ENCODE results near the gene TPPP2. TPM values are rescaled to one million over a fixed set of nuclear protein-coding genes. Genes with fewer than 3 reads are reported as not detected.

Gene TPPP2
- total RNA-seq, 1 donor from 2014 or later, result not detected

GRCh38 chr14:21043974-21044618 lies 14.1 kb downstream of the TPPP2 start:
- TF ChIP-seq CTCF (conservative IDR thresholded peaks at IDR 0.05), result no peak
- Mint-ChIP-seq H3K4me3 (peak overlapping the region; percentile 40), H3K27me3 (peaks cover 7% of the 10 kb centered on the region), H3K36me3 (no peaks in the 10 kb centered on the region), H3K4me1 (ENCODE audit: unreplicated experiment) (peaks cover 22% of the 10 kb centered on the region), H3K9me3 (no peaks in the 10 kb centered on the region), H3K27ac (no peak overlapping the region)
- DNase-seq (ENCODE audit: extremely low spot score, unreplicated experiment), result no peak

GRCh38 chr14:21047378-21047781 lies 17.4 kb downstream of the TPPP2 start:
- H3K4me1 Mint-ChIP-seq (ENCODE audit: unreplicated experiment), result peaks cover 11% of the 10 kb centered on the region

GRCh38 chr14:21048638-21049037 lies 18.6 kb downstream of the TPPP2 start:
- Mint-ChIP-seq H3K36me3 (no peaks in the 10 kb centered on the region), H3K27me3 (peaks cover 2% of the 10 kb centered on the region), H3K4me1 (ENCODE audit: unreplicated experiment) (peaks cover 11% of the 10 kb centered on the region), H3K4me3 (no peak overlapping the region), H3K9me3 (no peaks in the 10 kb centered on the region), H3K27ac (no peak overlapping the region)
- no peak for DNase-seq (ENCODE audit: extremely low spot score, unreplicated experiment)
- no peak for TF ChIP-seq CTCF (conservative IDR thresholded peaks at IDR 0.05)

More at GRCh38 chr14:21047378-21047781, 17.4 kb downstream of the TPPP2 start:
- Mint-ChIP-seq H3K36me3 (no peaks in the 10 kb centered on the region), H3K27ac (no peak overlapping the region), H3K9me3 (no peaks in the 10 kb centered on the region), H3K27me3 (peaks cover 5% of the 10 kb centered on the region), H3K4me3 (no peak overlapping the region)
- no peak for DNase-seq (ENCODE audit: extremely low spot score, unreplicated experiment)
- no peak for TF ChIP-seq CTCF (conservative IDR thresholded peaks at IDR 0.05)

- Mint-ChIP-seq H3K4me1 (ENCODE audit: unreplicated experiment) (peaks cover 14% of the 10 kb centered on the region), H3K36me3 (no peaks in the 10 kb centered on the region), H3K9me3 (no peaks in the 10 kb centered on the region), H3K4me3 (no peak overlapping the region), H3K27ac (no peak overlapping the region), H3K27me3 (peaks cover 2% of the 10 kb centered on the region)
- DNase-seq (ENCODE audit: extremely low spot score, unreplicated experiment), result no peak
- no peak for TF ChIP-seq CTCF (conservative IDR thresholded peaks at IDR 0.05)
Observed at GRCh38 chr14:21049271-21049673, 19.3 kb downstream of the TPPP2 start.

GRCh38 chr14:21050597-21050996 lies 20.6 kb downstream of the TPPP2 start:
- no peak for DNase-seq (ENCODE audit: extremely low spot score, unreplicated experiment)
- Mint-ChIP-seq H3K9me3 (no peaks in the 10 kb centered on the region), H3K27ac (no peak overlapping the region), H3K36me3 (no peaks in the 10 kb centered on the region), H3K27me3 (no peaks in the 10 kb centered on the region), H3K4me3 (no peak overlapping the region), H3K4me1 (ENCODE audit: unreplicated experiment) (peaks cover 15% of the 10 kb centered on the region)
- TF ChIP-seq CTCF (conservative IDR thresholded peaks at IDR 0.05), result no peak

Data from type B pancreatic cell (in vitro differentiated cells).